GM12878 (cell line): Measurements from ENCODE around the gene PCDHGA1. TPM values are rescaled to one million over a fixed set of nuclear protein-coding genes. Genes with fewer than 3 reads are reported as not detected.

Source experiments
- ATAC-seq: fragments of 200-7000 bp; cut with Tn5 transposase; 3 replicates; pipeline ENCODE4 v1.9.1; 2020; ENCODE audit warnings: mild to moderate bottlenecking, moderate library complexity
- BruUV-seq: library from RNA; stranded (reverse); fragments of 400-500 nt; replicated peaks from 2 replicates; lab custom pipeline; 2021; lab: Mats Ljungman, UMichigan
- CTCF ChIA-PET: fragments of 300-600 bp; sonication (Branson Sonifier 250); formaldehyde crosslinking; extraction: SDS; loops from one replicate; lab custom pipeline; 2021; ENCODE audit warnings: inconsistent platforms; lab: Yijun Ruan, JAX
- POLR2A ChIA-PET: fragments of 350-600 bp; formaldehyde crosslinking; extraction: SDS; loops from one replicate; lab custom pipeline; 2021; ENCODE audit warnings: inconsistent platforms; lab: Charles Lee
- RAD21 ChIA-PET: fragments of 300-600 bp; sonication (Branson Sonifier 250); formaldehyde crosslinking; loops from one replicate; lab custom pipeline; 2023; ENCODE audit warnings: antibody characterized with exemption; ENCODE audit not compliant: unreplicated experiment; lab: Charles Lee
- SMC1A ChIA-PET: fragments of 300-600 bp; sonication (Branson Sonifier 250); formaldehyde crosslinking; loops from one replicate; lab custom pipeline; 2023; ENCODE audit not compliant: unreplicated experiment, uncharacterized antibody; lab: Charles Lee
- DNase-seq: peaks from one replicate; pipeline ENCODE4 v3.0.0-alpha.2; 2011; ENCODE audit warnings: low read depth, low spot score
- FAIRE-seq: peaks from 3 replicates; lab custom pipeline; 2011; peaks lifted over from hg19 to GRCh38; lab: Jason Lieb, UNC
- H2AFZ ChIP-seq: 2 replicates; pipeline ENCODE4 v1.6.0; 2011; ENCODE audit warnings: low read depth, low read length, control low read depth; ENCODE audit not compliant: control insufficient read depth
- H3K27ac ChIP-seq: 2 replicates; pipeline ENCODE4 v1.5.1; 2011; ENCODE audit warnings: control low read depth; ENCODE audit not compliant: control insufficient read depth, insufficient read depth
- H3K27me3 ChIP-seq, 2 experiments: replicated peaks in 1 of 2; 2 replicates each; pipeline versions ENCODE4 v1.6.0 to v1.6.1; 2011; ENCODE audit warnings: low read length in 1 of 2; ENCODE audit not compliant: control insufficient read depth in 2 of 2, insufficient read depth in 2 of 2
- H3K36me3 ChIP-seq, 2 experiments: 2 replicates each; pipeline ENCODE4 v1.5.1; 2011; ENCODE audit warnings: low read length in 1 of 2; ENCODE audit not compliant: control insufficient read depth in 2 of 2, insufficient read depth in 2 of 2
- H3K4me1 ChIP-seq: 2 replicates; pipeline ENCODE4 v1.6.1; 2011; ENCODE audit warnings: mild to moderate bottlenecking, low read length, moderate library complexity, mixed read lengths; ENCODE audit not compliant: control insufficient read depth, insufficient read depth
- H3K4me2 ChIP-seq: 2 replicates; pipeline ENCODE4 v1.6.0; 2011; ENCODE audit warnings: control low read depth; ENCODE audit not compliant: control insufficient read depth, insufficient read depth
- H3K4me3 ChIP-seq: fragments of 200-600 bp; sonication (generic); 2 replicates; pipeline ENCODE4 v1.5.1; 2016
- H3K79me2 ChIP-seq: 2 replicates; pipeline ENCODE4 v1.6.0; 2011; ENCODE audit warnings: low read length; ENCODE audit not compliant: control insufficient read depth, insufficient read depth
- H3K9ac ChIP-seq: 2 replicates; pipeline ENCODE4 v1.8.0; 2011; ENCODE audit warnings: low read length, control low read depth, mixed read lengths; ENCODE audit not compliant: control insufficient read depth, insufficient read depth
- H3K9me3 ChIP-seq: replicated peaks from 3 replicates; pipeline ENCODE4 v1.5.1; 2011; ENCODE audit warnings: mild to moderate bottlenecking, low read length; ENCODE audit not compliant: control insufficient read depth, insufficient read depth
- H4K20me1 ChIP-seq: 2 replicates; pipeline ENCODE4 v1.6.0; 2011; ENCODE audit not compliant: control insufficient read depth, insufficient read depth
- CHD4 ChIP-seq: fragments of 200-600 bp; sonication (generic); IDR thresholded peaks from 2 replicates; pipeline ENCODE4 v1.6.1; 2016; ENCODE audit warnings: mild to moderate bottlenecking
- EP300 ChIP-seq, 2 experiments: fragments of 150-350 bp in 1 of 2; IDR thresholded peaks; 2 replicates each; pipeline ENCODE4 v1.6.1; 2011 to 2012; ENCODE audit warnings: low read depth in 2 of 2, low read length in 2 of 2, borderline replicate concordance in 1 of 2, improper control_type of control experiment in 1 of 2, inconsistent platforms in 1 of 2; ENCODE audit not compliant: control insufficient read depth in 1 of 2
- HCFC1 ChIP-seq: fragments of 150-350 bp; IDR thresholded peaks from 2 replicates; pipeline ENCODE4 v1.6.1; 2014; ENCODE audit warnings: low read length
- RFX5 ChIP-seq: IDR thresholded peaks from 2 replicates; pipeline ENCODE4 v1.6.1; 2011; ENCODE audit warnings: low read depth, low read length, improper control_type of control experiment
- SMARCA5 ChIP-seq: fragments of 450-650 bp; IDR thresholded peaks from 2 replicates; pipeline ENCODE4 v1.6.1; 2017; ENCODE audit warnings: mild to moderate bottlenecking
- SREBF1 ChIP-seq: IDR thresholded peaks from 2 replicates; pipeline ENCODE4 v1.6.1; 2012; ENCODE audit warnings: mild to moderate bottlenecking, low read length
- ZNF24 ChIP-seq: fragments of 450-650 bp; IDR thresholded peaks from 2 replicates; pipeline ENCODE4 v1.6.1; 2017; ENCODE audit warnings: antibody characterized with exemption, mild to moderate bottlenecking
- WGBS: methylation state at CpG from one replicate; pipeline ENCODE4 v1.1.6; 2016; ENCODE audit warnings: low lambda C conversion rate; ENCODE audit not compliant: insufficient replicate concordance, insufficient coverage; ENCODE audit errors: missing lambda C conversion rate; 5-methylcytosine and 5-hydroxymethylcytosine counted together
- in situ Hi-C: fragments of 300-500 bp; cut with MboI; formaldehyde crosslinking; loops from 9 replicates; pipeline ENCODE4 v1.14.3; 2018; ENCODE audit warnings: mixed read lengths
- intact Hi-C: fragments of 100-400 bp; cut with micrococcal nuclease; formaldehyde crosslinking; loops from one replicate; pipeline ENCODE4 v1.14.2; 2022; ENCODE audit not compliant: unreplicated experiment
- polyA plus RNA-seq, 11 experiments: library from polyadenylated mRNA; depleted of rRNA in 4 of 11; unstranded in 6 of 11; stranded (reverse) in 5 of 11; fragments of >200 nt; fragmentation: Nextera tagmentation in 4 of 11; fragmentation: Illumina TruSeq in 1 of 11; extraction: Ambion mirVana in 4 of 11; extraction: Trizol in 1 of 11; gene quantifications; 1 replicate in 1 of 11; 2 replicates in 10 of 11; pipeline versions ENCODE4 v1.2.1 to v1.2.3, GENCODE V29; 2011 to 2016; ENCODE audit warnings: inconsistent platforms in 2 of 11, missing spikeins in 2 of 11, low read depth in 1 of 11
- total RNA-seq, 4 experiments: library from RNA; depleted of rRNA in 3 of 4; stranded (reverse); fragments of >200 nt in 3 of 4; fragmentation: Illumina TruSeq in 1 of 4; extraction: Trizol in 1 of 4; gene quantifications; 2 replicates each; pipeline versions ENCODE4 v1.2.1 to v1.2.3, GENCODE V29; 2013 to 2021
- TF ChIP-seq, protein P1 (sequence below): fragments of 450-650 bp; formaldehyde crosslinking; IDR thresholded peaks from 2 replicates; pipeline ENCODE4 v1.5.0; 2022; ENCODE audit warnings: mild to moderate bottlenecking, missing genetic modification characterization
- TF ChIP-seq, protein P2 (sequence below): fragments of 450-650 bp; IDR thresholded peaks from 2 replicates; pipeline ENCODE4 v1.6.1; 2017; ENCODE audit warnings: mild to moderate bottlenecking, moderate library complexity
- TF ChIP-seq, protein P3 (sequence below): fragments of 450-650 bp; IDR thresholded peaks from 2 replicates; pipeline ENCODE4 v1.6.1; 2017; ENCODE audit warnings: antibody characterized with exemption, mild to moderate bottlenecking, moderate library complexity

The PCDHGA1 gene
- total and polyA plus RNA-seq, 10 of the 15 experiments (the other 5 are each of a cell fraction or from before 2014, with no cell fraction given), result 0.02 to 0.51 (median 0.19) TPM; not detected in 3

DNA sequence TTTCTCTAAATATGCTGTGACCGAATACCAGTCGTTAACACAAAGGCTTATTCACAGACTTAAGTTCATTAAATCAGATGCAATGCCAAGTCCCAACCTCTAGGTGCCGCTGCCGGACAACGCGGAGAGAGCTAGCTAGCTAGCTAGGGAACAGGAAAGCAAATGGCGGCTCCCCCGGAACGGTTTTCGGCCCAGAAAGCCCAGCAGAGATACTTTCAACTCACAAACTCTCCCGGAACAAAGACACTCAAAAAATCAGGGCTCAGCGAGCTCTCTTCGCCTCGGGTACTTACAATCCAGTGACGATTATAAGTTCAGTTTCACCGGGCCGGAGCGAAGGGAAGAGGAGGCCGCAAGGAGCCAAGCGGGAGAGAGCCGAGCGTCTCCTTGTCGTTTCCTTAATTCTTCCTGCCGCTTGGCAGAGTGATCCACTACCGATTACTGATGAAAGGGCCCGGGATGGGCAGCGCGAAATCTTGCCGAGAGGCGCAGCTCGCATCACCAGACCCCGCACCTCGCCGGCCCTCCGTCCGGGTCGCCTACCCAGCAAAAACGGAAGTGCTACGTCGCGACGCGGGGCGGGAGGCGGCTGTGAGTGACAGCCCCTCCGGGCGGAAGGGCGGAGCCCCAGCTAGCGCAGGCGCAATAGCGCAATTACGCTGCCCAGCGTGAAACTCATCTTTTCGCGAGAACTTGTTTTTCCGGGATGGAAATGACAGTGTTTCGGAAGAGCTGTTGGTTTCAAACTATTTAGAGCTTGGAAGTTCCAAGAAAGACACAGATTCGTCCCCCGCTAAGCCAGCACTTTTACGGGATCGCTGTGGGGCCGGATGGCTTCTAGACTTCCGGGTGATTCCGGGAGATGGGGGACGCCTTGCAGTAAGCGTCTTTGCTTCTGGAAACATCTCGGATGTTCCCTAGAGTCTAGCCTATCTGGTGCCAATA, 9.8 kb upstream of the PCDHGA1 start, which contains the start of gene TAF7:
Gene TAF7 (minus strand): TSS at position 560 of the 945 bp plus-strand sequence. CDS start 740 bp downstream, outside the sequence.
- peak within 1 kb of the TSS; percentile 96 for H3K9ac ChIP-seq
- peak within 1 kb of the TSS; percentile 96 for H3K27ac ChIP-seq
- intact Hi-C loops, result loop anchor here (2.0 kb wide), 2 partner anchors 92 to 244 kb away; partner anchors contain the start of gene PCDHGA10
- ChIA-PET RAD21 (interaction anchor here (1.0 to 2.7 kb wide), 6 partner anchors 50 to 244 kb away, joined by 3 to 17 read pairs (median 4); partner anchors contain the start of genes PCDHGA10, PCDHGA11, PCDHGB3 and PCDHGB7), SMC1A (interaction anchor here (0.9 to 1.8 kb wide), 7 partner anchors 8 to 272 kb away, joined by 3 to 12 read pairs (median 4); partner anchors contain the start of gene PCDHGA11), CTCF (interaction anchor here (0.5 to 3.1 kb wide), 31 partner anchors 10 to 272 kb away, joined by 3 to 21 read pairs (median 5); partner anchors contain the start of genes PCDHB13, PCDHGA1, PCDHGA10 and PCDHGA11), POLR2A (interaction anchor here (0.5 to 1.6 kb wide), 5 partner anchors 14 to 673 kb away, joined by 3 to 7 read pairs (median 4); partner anchors contain the start of genes HDAC3, IK, NDUFA2 and PCDHGB3)
- no peaks in the 10 kb centered on the region for H3K27me3 ChIP-seq
- ATAC-seq (peak; percentile 96), DNase-seq (peak; percentile 72), FAIRE-seq (peak; percentile 75)
- under 1% methylated on average over 67 of the region's 67 CpGs for WGBS
- peak within 1 kb of the TSS; percentile 81 for H3K4me3 ChIP-seq
- no peaks in the 10 kb centered on the region for H4K20me1 ChIP-seq
- H3K79me2 ChIP-seq, result peaks cover 23% of the 10 kb centered on the region
- 0 out of 4 replicates have a peak, but pooled peaks cover 0 to 4% of the 10 kb centered on the region in 2 experiments for H3K36me3 ChIP-seq
- in situ Hi-C loops, result loop anchor here (10.0 kb wide), 1 partner anchor 244 kb away; no protein-coding TSS in a partner anchor
- H3K9me3 ChIP-seq, result peaks cover 26% of the 10 kb centered on the region
- H2AFZ ChIP-seq, result peak within 1 kb of the TSS; percentile 100
- H3K4me2 ChIP-seq, result peak within 1 kb of the TSS; percentile 68
- TSS peak; percentile 83 for BruUV-seq
- H3K4me1 ChIP-seq, result no peaks in the 10 kb centered on the region
- no peak for TF ChIP-seq EP300 (IDR thresholded peaks at IDR 0.05; ENCODE audit: borderline replicate concordance in 1 of 2, control insufficient read depth in 1 of 2, low read depth in 2 of 2, low read length in 2 of 2)
- TF ChIP-seq, protein P1, sequence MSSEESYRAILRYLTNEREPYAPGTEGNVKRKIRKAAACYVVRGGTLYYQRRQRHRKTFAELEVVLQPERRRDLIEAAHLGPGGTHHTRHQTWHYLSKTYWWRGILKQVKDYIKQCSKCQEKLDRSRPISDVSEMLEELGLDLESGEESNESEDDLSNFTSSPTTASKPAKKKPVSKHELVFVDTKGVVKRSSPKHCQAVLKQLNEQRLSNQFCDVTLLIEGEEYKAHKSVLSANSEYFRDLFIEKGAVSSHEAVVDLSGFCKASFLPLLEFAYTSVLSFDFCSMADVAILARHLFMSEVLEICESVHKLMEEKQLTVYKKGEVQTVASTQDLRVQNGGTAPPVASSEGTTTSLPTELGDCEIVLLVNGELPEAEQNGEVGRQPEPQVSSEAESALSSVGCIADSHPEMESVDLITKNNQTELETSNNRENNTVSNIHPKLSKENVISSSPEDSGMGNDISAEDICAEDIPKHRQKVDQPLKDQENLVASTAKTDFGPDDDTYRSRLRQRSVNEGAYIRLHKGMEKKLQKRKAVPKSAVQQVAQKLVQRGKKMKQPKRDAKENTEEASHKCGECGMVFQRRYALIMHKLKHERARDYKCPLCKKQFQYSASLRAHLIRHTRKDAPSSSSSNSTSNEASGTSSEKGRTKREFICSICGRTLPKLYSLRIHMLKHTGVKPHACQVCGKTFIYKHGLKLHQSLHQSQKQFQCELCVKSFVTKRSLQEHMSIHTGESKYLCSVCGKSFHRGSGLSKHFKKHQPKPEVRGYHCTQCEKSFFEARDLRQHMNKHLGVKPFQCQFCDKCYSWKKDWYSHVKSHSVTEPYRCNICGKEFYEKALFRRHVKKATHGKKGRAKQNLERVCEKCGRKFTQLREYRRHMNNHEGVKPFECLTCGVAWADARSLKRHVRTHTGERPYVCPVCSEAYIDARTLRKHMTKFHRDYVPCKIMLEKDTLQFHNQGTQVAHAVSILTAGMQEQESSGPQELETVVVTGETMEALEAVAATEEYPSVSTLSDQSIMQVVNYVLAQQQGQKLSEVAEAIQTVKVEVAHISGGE (CRISPR knock-in tag), result no peak
- 0 out of 2 replicates have a peak, but pooled peaks have one; percentile 41 for TF ChIP-seq ZNF24
- TF ChIP-seq, protein P2, sequence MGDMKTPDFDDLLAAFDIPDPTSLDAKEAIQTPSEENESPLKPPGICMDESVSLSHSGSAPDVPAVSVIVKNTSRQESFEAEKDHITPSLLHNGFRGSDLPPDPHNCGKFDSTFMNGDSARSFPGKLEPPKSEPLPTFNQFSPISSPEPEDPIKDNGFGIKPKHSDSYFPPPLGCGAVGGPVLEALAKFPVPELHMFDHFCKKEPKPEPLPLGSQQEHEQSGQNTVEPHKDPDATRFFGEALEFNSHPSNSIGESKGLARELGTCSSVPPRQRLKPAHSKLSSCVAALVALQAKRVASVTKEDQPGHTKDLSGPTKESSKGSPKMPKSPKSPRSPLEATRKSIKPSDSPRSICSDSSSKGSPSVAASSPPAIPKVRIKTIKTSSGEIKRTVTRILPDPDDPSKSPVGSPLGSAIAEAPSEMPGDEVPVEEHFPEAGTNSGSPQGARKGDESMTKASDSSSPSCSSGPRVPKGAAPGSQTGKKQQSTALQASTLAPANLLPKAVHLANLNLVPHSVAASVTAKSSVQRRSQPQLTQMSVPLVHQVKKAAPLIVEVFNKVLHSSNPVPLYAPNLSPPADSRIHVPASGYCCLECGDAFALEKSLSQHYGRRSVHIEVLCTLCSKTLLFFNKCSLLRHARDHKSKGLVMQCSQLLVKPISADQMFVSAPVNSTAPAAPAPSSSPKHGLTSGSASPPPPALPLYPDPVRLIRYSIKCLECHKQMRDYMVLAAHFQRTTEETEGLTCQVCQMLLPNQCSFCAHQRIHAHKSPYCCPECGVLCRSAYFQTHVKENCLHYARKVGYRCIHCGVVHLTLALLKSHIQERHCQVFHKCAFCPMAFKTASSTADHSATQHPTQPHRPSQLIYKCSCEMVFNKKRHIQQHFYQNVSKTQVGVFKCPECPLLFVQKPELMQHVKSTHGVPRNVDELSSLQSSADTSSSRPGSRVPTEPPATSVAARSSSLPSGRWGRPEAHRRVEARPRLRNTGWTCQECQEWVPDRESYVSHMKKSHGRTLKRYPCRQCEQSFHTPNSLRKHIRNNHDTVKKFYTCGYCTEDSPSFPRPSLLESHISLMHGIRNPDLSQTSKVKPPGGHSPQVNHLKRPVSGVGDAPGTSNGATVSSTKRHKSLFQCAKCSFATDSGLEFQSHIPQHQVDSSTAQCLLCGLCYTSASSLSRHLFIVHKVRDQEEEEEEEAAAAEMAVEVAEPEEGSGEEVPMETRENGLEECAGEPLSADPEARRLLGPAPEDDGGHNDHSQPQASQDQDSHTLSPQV, result no peak
- TF ChIP-seq CHD4, result no peak
- peak; percentile 21; the same call in 1 of the 2 replicates for TF ChIP-seq HCFC1
- no peak for TF ChIP-seq SREBF1
- TF ChIP-seq SMARCA5, result peak; percentile 93; the same call in 1 of the 2 replicates
- TF ChIP-seq, protein P3, sequence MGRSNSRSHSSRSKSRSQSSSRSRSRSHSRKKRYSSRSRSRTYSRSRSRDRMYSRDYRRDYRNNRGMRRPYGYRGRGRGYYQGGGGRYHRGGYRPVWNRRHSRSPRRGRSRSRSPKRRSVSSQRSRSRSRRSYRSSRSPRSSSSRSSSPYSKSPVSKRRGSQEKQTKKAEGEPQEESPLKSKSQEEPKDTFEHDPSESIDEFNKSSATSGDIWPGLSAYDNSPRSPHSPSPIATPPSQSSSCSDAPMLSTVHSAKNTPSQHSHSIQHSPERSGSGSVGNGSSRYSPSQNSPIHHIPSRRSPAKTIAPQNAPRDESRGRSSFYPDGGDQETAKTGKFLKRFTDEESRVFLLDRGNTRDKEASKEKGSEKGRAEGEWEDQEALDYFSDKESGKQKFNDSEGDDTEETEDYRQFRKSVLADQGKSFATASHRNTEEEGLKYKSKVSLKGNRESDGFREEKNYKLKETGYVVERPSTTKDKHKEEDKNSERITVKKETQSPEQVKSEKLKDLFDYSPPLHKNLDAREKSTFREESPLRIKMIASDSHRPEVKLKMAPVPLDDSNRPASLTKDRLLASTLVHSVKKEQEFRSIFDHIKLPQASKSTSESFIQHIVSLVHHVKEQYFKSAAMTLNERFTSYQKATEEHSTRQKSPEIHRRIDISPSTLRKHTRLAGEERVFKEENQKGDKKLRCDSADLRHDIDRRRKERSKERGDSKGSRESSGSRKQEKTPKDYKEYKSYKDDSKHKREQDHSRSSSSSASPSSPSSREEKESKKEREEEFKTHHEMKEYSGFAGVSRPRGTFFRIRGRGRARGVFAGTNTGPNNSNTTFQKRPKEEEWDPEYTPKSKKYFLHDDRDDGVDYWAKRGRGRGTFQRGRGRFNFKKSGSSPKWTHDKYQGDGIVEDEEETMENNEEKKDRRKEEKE, result no peak
- TF ChIP-seq RFX5, result no peak
